ENCODE measurements around the gene MAP3K13.

DNA sequence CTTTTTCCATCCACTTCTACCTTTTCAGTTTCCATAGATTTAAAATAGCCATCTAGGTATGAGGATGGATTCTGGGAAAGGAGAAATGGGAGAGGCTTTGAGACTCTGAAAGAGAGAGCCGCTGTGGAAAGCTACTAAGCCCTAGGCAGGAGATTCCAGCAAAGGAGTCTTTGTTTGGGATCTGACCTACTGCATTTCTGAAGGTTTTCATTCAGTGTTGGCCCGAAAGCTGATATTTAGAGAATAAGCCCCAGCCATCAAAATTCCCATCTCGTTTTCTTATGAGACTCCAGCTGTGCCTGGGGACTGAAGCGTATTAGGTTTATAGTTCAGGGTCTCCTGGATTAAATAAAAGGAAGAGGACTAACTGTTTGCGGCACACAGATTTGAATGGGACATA lies 170.0 kb downstream of the MAP3K13 start:
- TF ChIP-seq POLR2AphosphoS5 (IDR thresholded peaks at IDR 0.05; ENCODE audit: borderline replicate concordance, low read depth, low read length) (no peak), EZH2 (IDR thresholded peaks at IDR 0.05) (no peak)
